B cell (primary cell): ENCODE measurements around the gene ZMIZ1.

Experiments used
- CTCF ChIP-seq: fragments of 200-600 bp; IDR thresholded peaks from one replicate; pipeline ENCODE4 v1.8.0; 2022; ENCODE audit warnings: antibody characterized with exemption, mild to moderate bottlenecking
- EZH2 ChIP-seq: IDR thresholded peaks from 2 replicates; pipeline ENCODE4 v1.6.1; 2012; ENCODE audit warnings: borderline replicate concordance, low read depth, mild to moderate bottlenecking, moderate library complexity, low read length; ENCODE audit not compliant: insufficient read depth, poor library complexity, severe bottlenecking

DNA sequence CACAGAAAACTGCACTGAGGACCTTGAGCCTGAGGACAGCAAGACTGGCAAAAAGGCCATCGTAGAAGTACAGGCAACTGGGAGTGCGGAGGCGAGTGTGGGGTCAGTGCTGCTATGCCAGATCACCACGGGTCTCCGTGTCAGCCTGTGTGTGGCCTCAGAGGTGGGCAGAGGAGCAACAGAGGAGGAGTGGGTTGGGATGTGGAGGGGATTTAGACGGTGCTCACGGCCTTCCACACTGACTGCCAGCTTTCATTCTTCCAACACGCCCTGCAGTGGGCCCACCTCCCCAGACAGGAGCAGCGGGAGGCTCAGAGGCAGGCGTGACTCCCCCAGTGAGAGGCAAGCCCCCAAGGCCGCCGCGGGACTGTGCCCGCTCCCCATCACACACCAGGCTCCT lies 17.0 kb upstream of the ZMIZ1 start:
- TF ChIP-seq CTCF (no peak), EZH2 (no peak)
